Thoracic aorta (tissue), 2 donors: ENCODE data around the gene ARID3B. TPM values are rescaled to one million over a fixed set of nuclear protein-coding genes. Genes with fewer than 3 reads are reported as not detected.

Source experiments
- ATAC-seq: fragments of 150-250 bp; one replicate; pipeline ENCODE4 v1.8.0; 2017; ENCODE audit warnings: low read depth; ENCODE audit not compliant: insufficient number of reproducible peaks, low FRiP score
- DNase-seq: peaks from one replicate; pipeline ENCODE4 v3.0.0-alpha.2; 2020; ENCODE audit warnings: low spot score
- H3K27ac ChIP-seq, 2 donors: fragments of 200-600 bp; sonication (generic); 1 replicate in 1 of 2; 2 replicates in 1 of 2; pipeline ENCODE4 v1.5.1; 2016; ENCODE audit warnings: mild to moderate bottlenecking in 2 of 2, moderate library complexity in 2 of 2
- H3K27me3 ChIP-seq: fragments of 200-600 bp; sonication (generic); replicated peaks from 2 replicates; pipeline ENCODE4 v1.6.0; 2016; ENCODE audit warnings: mild to moderate bottlenecking; ENCODE audit not compliant: insufficient read depth
- H3K36me3 ChIP-seq: fragments of 200-600 bp; sonication (generic); one replicate; pipeline ENCODE4 v1.5.1; 2016
- H3K4me1 ChIP-seq, 2 donors: fragments of 200-600 bp; sonication (generic); 1 replicate in 1 of 2; 2 replicates in 1 of 2; pipeline versions ENCODE4 v1.5.1 to v1.6.0; 2016; ENCODE audit warnings: low read depth in 2 of 2, mild to moderate bottlenecking in 1 of 2; ENCODE audit not compliant: control insufficient read depth in 1 of 2
- H3K4me3 ChIP-seq: fragments of 200-600 bp; sonication (generic); 2 replicates; pipeline ENCODE4 v1.5.1; 2016; ENCODE audit warnings: mild to moderate bottlenecking
- H3K9me3 ChIP-seq: fragments of 200-600 bp; sonication (generic); 2 replicates; pipeline ENCODE4 v1.5.1; 2016
- CTCF ChIP-seq: fragments of 200-600 bp; sonication (generic); IDR thresholded peaks from one replicate; pipeline ENCODE4 v1.5.1; 2019; ENCODE audit warnings: antibody characterized with exemption
- total RNA-seq, 2 donors: library from RNA; depleted of rRNA; stranded (reverse); fragments of >200 nt; gene quantifications; one replicate each; pipeline versions ENCODE4 v1.1.0 to v1.2.3, GENCODE V29; 2016

ARID3B gene
- total RNA-seq, 2 donors from 2014 or later, result 8.9 to 15.0 TPM

- Histone ChIP-seq H3K9me3 (no peaks in the 10 kb centered on the region), H3K36me3 (no peaks in the 10 kb centered on the region), H3K4me1 (peaks cover 21 to 38% of the 10 kb centered on the region in 2 donors), H3K27ac (peak overlapping the region; percentile 73 to 81), H3K27me3 (no peaks in the 10 kb centered on the region), H3K4me3 (peak overlapping the region; percentile 99)
- ATAC-seq (no peak), DNase-seq (no peak)
- TF ChIP-seq CTCF, result no peak
These were observed 610 bp downstream of the ARID3B start for GRCh38 chr15:74541494-74542165.

GRCh38 chr15:74542166-74543042, 1.4 kb downstream of the ARID3B start:
- Histone ChIP-seq H3K36me3 (no peaks in the 10 kb centered on the region), H3K9me3 (no peaks in the 10 kb centered on the region), H3K27ac (peak overlapping the region in 1 of 2 donors; percentile 81), H3K4me1 (peaks cover 28 to 46% of the 10 kb centered on the region in 2 donors), H3K4me3 (peak overlapping the region; percentile 99), H3K27me3 (no peaks in the 10 kb centered on the region)
- ATAC-seq (no peak), DNase-seq (no peak)
- no peak for TF ChIP-seq CTCF

- Histone ChIP-seq H3K9me3 (no peaks in the 10 kb centered on the region), H3K4me1 (peaks cover 32 to 52% of the 10 kb centered on the region in 2 donors), H3K4me3 (no peak overlapping the region), H3K27ac (no peak overlapping the region), H3K36me3 (no peaks in the 10 kb centered on the region), H3K27me3 (no peaks in the 10 kb centered on the region)
- ATAC-seq (no peak), DNase-seq (no peak)
- TF ChIP-seq CTCF, result no peak
These were observed 2.0 kb downstream of the ARID3B start for GRCh38 chr15:74543043-74543422.

- TF ChIP-seq CTCF, result no peak
- ATAC-seq (no peak), DNase-seq (no peak)
- Histone ChIP-seq H3K27ac (no peak overlapping the region), H3K4me1 (peaks cover 38 to 57% of the 10 kb centered on the region in 2 donors), H3K4me3 (no peak overlapping the region), H3K27me3 (no peaks in the 10 kb centered on the region), H3K36me3 (no peaks in the 10 kb centered on the region), H3K9me3 (no peaks in the 10 kb centered on the region)
These were observed 2.6 kb downstream of the ARID3B start for GRCh38 chr15:74543583-74543982.

GRCh38 chr15:74545086-74545485, 4.1 kb downstream of the ARID3B start:
- no peak for TF ChIP-seq CTCF
- no peak overlapping the region for H3K4me3 ChIP-seq
- H3K27me3 ChIP-seq, result no peaks in the 10 kb centered on the region
- no peak for DNase-seq
- peak overlapping the region in 1 of 2 donors; percentile 16 for H3K27ac ChIP-seq
- H3K4me1 ChIP-seq, result peaks cover 36 to 54% of the 10 kb centered on the region in 2 donors
- ATAC-seq, result no peak
- H3K9me3 ChIP-seq, result no peaks in the 10 kb centered on the region
- H3K36me3 ChIP-seq, result peaks cover under 1% of the 10 kb centered on the region
